Measurements from ENCODE around the gene ISCA1. TPM values are rescaled to one million over a fixed set of nuclear protein-coding genes. Genes with fewer than 3 reads are reported as not detected.
"Not testable (repeated sequence)": the region's sequence is repeated elsewhere in the genome, so short reads cannot be mapped to it uniquely, and the experiment has no call there.

The ISCA1 gene
- total RNA-seq, 1 experiment from 2014 or later: 28.8 TPM

GRCh38 chr9:86301686-86302085 is 19.3 kb upstream of the ISCA1 start:
- Histone ChIP-seq H2AFZ (ENCODE audit: low read length) (no peak overlapping the region), H3K27ac (ENCODE audit: low read length) (no peak overlapping the region), H3K79me2 (ENCODE audit: low read length) (no peaks in the 10 kb centered on the region), H3K36me3 (ENCODE audit: low read depth, low read length) (peaks cover 24% of the 10 kb centered on the region), H4K20me1 (ENCODE audit: low read length) (no peaks in the 10 kb centered on the region), H3K4me2 (ENCODE audit: low read length) (no peak overlapping the region), H3K9me3 (ENCODE audit: low read length) (no peaks in the 10 kb centered on the region), H3K9me2 (replicated peaks; ENCODE audit: low read length) (no peaks in the 10 kb centered on the region), H3K4me3 (ENCODE audit: low read length) (no peak overlapping the region), H3K4me1 (ENCODE audit: insufficient read depth, low read length) (peaks cover 5% of the 10 kb centered on the region; the same call in 1 of the 2 replicates), H3K27me3 (ENCODE audit: low read length) (no peaks in the 10 kb centered on the region), H3K9ac (ENCODE audit: low read length) (no peak overlapping the region), H3F3A (ENCODE audit: low read length, unreplicated experiment) (no peaks in the 10 kb centered on the region)
- POLR2A ChIA-PET (ENCODE audit: unreplicated experiment): no interaction called here
- DNase-seq (no peak), ATAC-seq (no peak)
- intact Hi-C loops (cut with micrococcal nuclease): no loop called here
- CTCF ChIA-PET: no interaction called here
- TF ChIP-seq EZH2phosphoT487 (IDR thresholded peaks at IDR 0.05; ENCODE audit: borderline replicate concordance, low read length) (no peak), CTCF (conservative IDR thresholded peaks at IDR 0.05; ENCODE audit: low read depth, low read length) (no peak), EZH2 (IDR thresholded peaks at IDR 0.05; ENCODE audit: low read length, unreplicated experiment) (no peak)
- no TSS peak for BruUV-seq (replicated peaks)

DNA sequence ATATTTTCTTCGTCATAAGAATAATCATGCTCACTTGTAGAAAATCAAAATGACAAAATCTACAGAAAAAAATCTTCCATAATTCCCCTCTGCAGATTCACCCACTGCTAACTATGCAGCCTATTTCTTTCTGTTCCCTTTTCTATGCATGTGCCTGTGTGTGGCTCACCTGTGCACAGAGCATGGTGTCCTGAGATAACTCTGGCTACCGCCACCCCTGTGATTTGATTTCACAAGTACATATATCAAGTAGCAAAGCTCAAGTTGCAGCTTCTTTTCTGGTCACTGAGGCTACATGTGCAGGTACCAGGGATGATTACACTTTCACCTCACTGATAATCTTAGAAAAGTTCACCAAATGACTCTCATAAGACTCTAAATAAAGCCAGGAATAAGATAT is 18.4 kb upstream of the ISCA1 start:
- Histone ChIP-seq H3K9me3 (ENCODE audit: low read length) (no peaks in the 10 kb centered on the region), H3K9ac (ENCODE audit: low read length) (no peak overlapping the region), H3K4me2 (ENCODE audit: low read length) (no peak overlapping the region), H3K36me3 (ENCODE audit: low read depth, low read length) (peaks cover 21% of the 10 kb centered on the region), H3F3A (ENCODE audit: low read length, unreplicated experiment) (no peaks in the 10 kb centered on the region), H3K9me2 (replicated peaks; ENCODE audit: low read length) (no peaks in the 10 kb centered on the region), H2AFZ (ENCODE audit: low read length) (no peak overlapping the region), H3K27ac (ENCODE audit: low read length) (no peak overlapping the region), H4K20me1 (ENCODE audit: low read length) (no peaks in the 10 kb centered on the region), H3K79me2 (ENCODE audit: low read length) (no peaks in the 10 kb centered on the region), H3K4me1 (ENCODE audit: insufficient read depth, low read length) (peaks cover 5% of the 10 kb centered on the region; the same call in 1 of the 2 replicates), H3K4me3 (ENCODE audit: low read length) (no peak overlapping the region), H3K27me3 (ENCODE audit: low read length) (no peaks in the 10 kb centered on the region)
- DNase-seq: no peak
- CTCF ChIA-PET: no interaction called here
- ATAC-seq: no peak
- POLR2A ChIA-PET (ENCODE audit: unreplicated experiment): no interaction called here
- intact Hi-C loops (cut with micrococcal nuclease): no loop called here
- no peak for TF ChIP-seq CTCF (conservative IDR thresholded peaks at IDR 0.05; ENCODE audit: low read depth, low read length)
- no peak for TF ChIP-seq EZH2 (IDR thresholded peaks at IDR 0.05; ENCODE audit: low read length, unreplicated experiment)
- TF ChIP-seq EZH2phosphoT487 (IDR thresholded peaks at IDR 0.05; ENCODE audit: borderline replicate concordance, low read length): no peak
- BruUV-seq (replicated peaks): no TSS peak

- Histone ChIP-seq H4K20me1 (ENCODE audit: low read length) (no peaks in the 10 kb centered on the region), H3K27ac (ENCODE audit: low read length) (no peak overlapping the region), H3K9me2 (replicated peaks; ENCODE audit: low read length) (no peaks in the 10 kb centered on the region), H3K9me3 (ENCODE audit: low read length) (no peaks in the 10 kb centered on the region), H3K36me3 (ENCODE audit: low read depth, low read length) (peaks cover 19% of the 10 kb centered on the region), H3K4me3 (ENCODE audit: low read length) (no peak overlapping the region), H3F3A (ENCODE audit: low read length, unreplicated experiment) (no peaks in the 10 kb centered on the region), H3K4me2 (ENCODE audit: low read length) (no peak overlapping the region), H3K4me1 (ENCODE audit: insufficient read depth, low read length) (peaks cover 5% of the 10 kb centered on the region; the same call in 1 of the 2 replicates), H2AFZ (ENCODE audit: low read length) (no peak overlapping the region), H3K79me2 (ENCODE audit: low read length) (no peaks in the 10 kb centered on the region), H3K27me3 (ENCODE audit: low read length) (no peaks in the 10 kb centered on the region), H3K9ac (ENCODE audit: low read length) (no peak overlapping the region)
- intact Hi-C loops (cut with micrococcal nuclease): no loop called here
- no peak for DNase-seq
- no peak for TF ChIP-seq EZH2 (IDR thresholded peaks at IDR 0.05; ENCODE audit: low read length, unreplicated experiment)
- TF ChIP-seq CTCF (conservative IDR thresholded peaks at IDR 0.05; ENCODE audit: low read depth, low read length): no peak
- TF ChIP-seq EZH2phosphoT487 (IDR thresholded peaks at IDR 0.05; ENCODE audit: borderline replicate concordance, low read length): no peak
- BruUV-seq (replicated peaks): no TSS peak
- ChIA-PET CTCF (no interaction called here), POLR2A (ENCODE audit: unreplicated experiment) (interaction anchor here (0.6 kb wide), 1 partner anchor 18 kb away, joined by 3 read pairs; no protein-coding TSS in a partner anchor)
- no peak for ATAC-seq
Measured at GRCh38 chr9:86298873-86299272, 16.5 kb upstream of the ISCA1 start.

DNA sequence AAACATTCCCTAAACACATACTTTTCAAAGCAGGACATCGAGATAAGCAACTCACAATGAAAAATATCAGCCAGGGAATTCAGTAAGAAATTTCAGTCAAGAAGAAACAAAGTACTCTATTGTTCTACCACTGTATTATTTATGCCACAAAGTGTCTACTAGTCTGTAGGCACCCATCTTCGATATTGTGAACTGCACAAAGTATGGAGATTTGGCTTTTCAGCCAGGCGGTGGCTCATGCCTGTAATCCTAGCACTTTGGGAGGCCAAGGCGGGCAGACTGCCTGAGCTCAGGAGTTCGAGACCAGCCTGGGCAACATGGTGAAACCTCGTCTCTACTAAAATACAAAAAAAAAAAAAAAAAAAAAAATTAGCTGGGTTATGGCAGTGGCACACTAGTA is 8.0 kb upstream of the ISCA1 start:
- BruUV-seq (replicated peaks); POLR2A ChIA-PET (ENCODE audit: unreplicated experiment); H3K27ac ChIP-seq (ENCODE audit: low read length); H3K4me3 ChIP-seq (ENCODE audit: low read length); H3K36me3 ChIP-seq (ENCODE audit: low read depth, low read length); H3F3A ChIP-seq (ENCODE audit: low read length, unreplicated experiment); H4K20me1 ChIP-seq (ENCODE audit: low read length); H3K79me2 ChIP-seq (ENCODE audit: low read length); H3K9me3 ChIP-seq (ENCODE audit: low read length); H3K9ac ChIP-seq (ENCODE audit: low read length); H3K4me2 ChIP-seq (ENCODE audit: low read length); ATAC-seq; H3K4me1 ChIP-seq (ENCODE audit: insufficient read depth, low read length); intact Hi-C loops (cut with micrococcal nuclease); H3K27me3 ChIP-seq (ENCODE audit: low read length); H3K9me2 ChIP-seq (replicated peaks; ENCODE audit: low read length); DNase-seq; H2AFZ ChIP-seq (ENCODE audit: low read length): not testable (repeated sequence)
- CTCF ChIA-PET: interaction anchor here (0.6 kb wide), 1 partner anchor 379 kb away, joined by 11 read pairs; no protein-coding TSS in a partner anchor
